Hepatocyte (in vitro differentiated cells): ENCODE data around the gene PLPP1. TPM values are rescaled to one million over a fixed set of nuclear protein-coding genes. Genes with fewer than 3 reads are reported as not detected.

Experiments used
- DNase-seq: peaks from one replicate; pipeline ENCODE4 v3.0.0-alpha.2; 2016; ENCODE audit warnings: low spot score
- H2AFZ ChIP-seq: fragments of 200-600 bp; sonication (generic); 2 replicates; pipeline ENCODE4 v1.6.0; 2016; ENCODE audit warnings: antibody characterized with exemption, mild to moderate bottlenecking
- H3K27ac ChIP-seq: fragments of 200-600 bp; sonication (generic); 2 replicates; pipeline ENCODE4 v1.5.1; 2016; ENCODE audit warnings: mild to moderate bottlenecking
- H3K27me3 ChIP-seq: fragments of 200-600 bp; sonication (generic); 2 replicates; pipeline ENCODE4 v1.6.1; 2016
- H3K36me3 ChIP-seq: fragments of 200-600 bp; sonication (generic); replicated peaks from 2 replicates; pipeline ENCODE4 v1.5.1; 2016; ENCODE audit warnings: low read depth; ENCODE audit not compliant: insufficient read depth
- H3K4me1 ChIP-seq: fragments of 200-600 bp; sonication (generic); 2 replicates; pipeline ENCODE4 v1.5.1; 2016; ENCODE audit warnings: mild to moderate bottlenecking, moderate library complexity; ENCODE audit not compliant: insufficient read depth
- H3K4me2 ChIP-seq: fragments of 200-600 bp; sonication (generic); 2 replicates; pipeline ENCODE4 v1.6.0; 2016
- H3K4me3 ChIP-seq: fragments of 200-600 bp; sonication (generic); 2 replicates; pipeline ENCODE4 v1.5.1; 2016; ENCODE audit warnings: mild to moderate bottlenecking
- H3K79me2 ChIP-seq: fragments of 200-600 bp; sonication (generic); 2 replicates; pipeline ENCODE4 v1.6.0; 2017; ENCODE audit warnings: mild to moderate bottlenecking
- H3K9me2 ChIP-seq: fragments of 200-600 bp; sonication (generic); replicated peaks from 2 replicates; pipeline ENCODE4 v1.6.0; 2017; ENCODE audit warnings: mild to moderate bottlenecking; ENCODE audit not compliant: insufficient read depth
- H3K9me3 ChIP-seq: fragments of 200-600 bp; sonication (generic); 2 replicates; pipeline ENCODE4 v1.5.1; 2016; ENCODE audit warnings: low read depth, mild to moderate bottlenecking
- H4K20me1 ChIP-seq: fragments of 200-600 bp; sonication (generic); 2 replicates; pipeline ENCODE4 v1.6.0; 2016; ENCODE audit warnings: mild to moderate bottlenecking; ENCODE audit not compliant: insufficient read depth, poor library complexity, severe bottlenecking
- EZH2 ChIP-seq: fragments of 200-600 bp; sonication (generic); IDR thresholded peaks from 2 replicates; pipeline ENCODE4 v1.6.1; 2016; ENCODE audit warnings: antibody characterized with exemption, mild to moderate bottlenecking, borderline replicate concordance
- EZH2phosphoT487 ChIP-seq: fragments of 200-600 bp; sonication (generic); IDR thresholded peaks from one replicate; pipeline ENCODE4 v1.6.1; 2018; ENCODE audit warnings: antibody characterized with exemption, mild to moderate bottlenecking, low read depth, moderate library complexity; ENCODE audit not compliant: unreplicated experiment, severe bottlenecking
- polyA plus RNA-seq: library from polyadenylated mRNA; unstranded; fragments of >200 nt; fragmentation: Nextera tagmentation; extraction: Ambion mirVana; gene quantifications from 2 replicates; pipeline ENCODE4 v1.2.1, GENCODE V29; 2016
- total RNA-seq: library from RNA; depleted of rRNA; stranded (reverse); fragments of >200 nt; gene quantifications from 2 replicates; pipeline ENCODE4 v1.2.3, GENCODE V29; 2014
- TF ChIP-seq, protein P1 (sequence below): fragments of 200-600 bp; sonication (generic); IDR thresholded peaks from 2 replicates; pipeline ENCODE4 v1.5.1; 2016; ENCODE audit warnings: antibody characterized with exemption, mild to moderate bottlenecking; ENCODE audit not compliant: poor library complexity

The PLPP1 gene
- total and polyA plus RNA-seq, 2 experiments from 2014 or later = 80.1 to 84.9 TPM

DNA sequence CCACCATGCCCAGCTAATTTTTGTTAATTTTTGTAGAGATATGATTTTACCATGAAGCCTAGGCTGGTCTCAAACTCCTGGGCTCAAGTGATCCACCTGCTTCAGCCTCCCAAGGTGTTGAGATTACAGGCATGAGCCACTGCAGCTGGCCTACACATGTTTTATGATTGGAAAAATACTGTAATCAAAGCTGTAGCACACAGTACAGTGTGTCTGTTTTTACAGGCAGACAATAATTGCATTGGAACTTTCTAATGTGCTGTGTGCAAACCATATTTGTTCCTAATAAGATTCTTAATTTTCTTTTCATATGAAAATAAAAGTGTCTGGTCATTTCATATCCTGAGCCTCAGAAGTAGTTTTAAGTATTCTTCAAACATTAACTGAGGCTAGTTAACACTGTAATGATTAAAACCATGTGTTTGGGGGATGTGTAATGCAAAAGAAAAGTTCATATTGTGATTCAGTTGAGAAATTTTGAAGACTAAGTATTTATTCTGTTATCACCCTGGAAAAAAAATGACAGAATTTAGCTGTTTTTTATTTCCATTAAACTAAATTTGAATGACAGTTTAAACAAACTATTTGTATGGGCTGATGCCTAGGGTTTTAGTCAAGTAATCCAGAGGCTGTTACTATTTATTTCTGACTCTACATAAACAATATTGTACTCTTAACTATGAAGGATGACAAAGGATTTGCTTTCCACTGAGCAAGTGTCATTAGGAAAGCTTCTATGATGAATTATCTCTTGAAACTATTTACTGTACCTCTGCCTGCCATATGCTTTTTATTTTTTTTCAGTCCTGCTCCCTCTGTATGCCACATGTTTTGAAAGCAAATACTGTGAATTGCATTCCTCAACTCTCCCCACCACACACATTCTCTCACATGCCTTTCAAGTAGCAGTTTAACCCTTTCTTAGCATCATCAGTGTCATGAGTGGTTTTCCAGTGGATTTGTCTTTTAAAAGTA, 115.5 kb downstream of the PLPP1 start:
- Histone ChIP-seq H2AFZ (no peak overlapping the region), H3K9me2 (no peaks in the 10 kb centered on the region), H3K27me3 (no peaks in the 10 kb centered on the region), H4K20me1 (no peaks in the 10 kb centered on the region), H3K36me3 (no peaks in the 10 kb centered on the region), H3K79me2 (no peaks in the 10 kb centered on the region), H3K4me3 (no peak overlapping the region), H3K4me2 (no peak overlapping the region), H3K4me1 (peaks cover 16% of the 10 kb centered on the region), H3K27ac (peak overlapping the region; percentile 16), H3K9me3 (no peaks in the 10 kb centered on the region)
- TF ChIP-seq EZH2 = no peak
- TF ChIP-seq, protein P1, sequence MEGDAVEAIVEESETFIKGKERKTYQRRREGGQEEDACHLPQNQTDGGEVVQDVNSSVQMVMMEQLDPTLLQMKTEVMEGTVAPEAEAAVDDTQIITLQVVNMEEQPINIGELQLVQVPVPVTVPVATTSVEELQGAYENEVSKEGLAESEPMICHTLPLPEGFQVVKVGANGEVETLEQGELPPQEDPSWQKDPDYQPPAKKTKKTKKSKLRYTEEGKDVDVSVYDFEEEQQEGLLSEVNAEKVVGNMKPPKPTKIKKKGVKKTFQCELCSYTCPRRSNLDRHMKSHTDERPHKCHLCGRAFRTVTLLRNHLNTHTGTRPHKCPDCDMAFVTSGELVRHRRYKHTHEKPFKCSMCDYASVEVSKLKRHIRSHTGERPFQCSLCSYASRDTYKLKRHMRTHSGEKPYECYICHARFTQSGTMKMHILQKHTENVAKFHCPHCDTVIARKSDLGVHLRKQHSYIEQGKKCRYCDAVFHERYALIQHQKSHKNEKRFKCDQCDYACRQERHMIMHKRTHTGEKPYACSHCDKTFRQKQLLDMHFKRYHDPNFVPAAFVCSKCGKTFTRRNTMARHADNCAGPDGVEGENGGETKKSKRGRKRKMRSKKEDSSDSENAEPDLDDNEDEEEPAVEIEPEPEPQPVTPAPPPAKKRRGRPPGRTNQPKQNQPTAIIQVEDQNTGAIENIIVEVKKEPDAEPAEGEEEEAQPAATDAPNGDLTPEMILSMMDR = no peak
- no peak for DNase-seq

DNA sequence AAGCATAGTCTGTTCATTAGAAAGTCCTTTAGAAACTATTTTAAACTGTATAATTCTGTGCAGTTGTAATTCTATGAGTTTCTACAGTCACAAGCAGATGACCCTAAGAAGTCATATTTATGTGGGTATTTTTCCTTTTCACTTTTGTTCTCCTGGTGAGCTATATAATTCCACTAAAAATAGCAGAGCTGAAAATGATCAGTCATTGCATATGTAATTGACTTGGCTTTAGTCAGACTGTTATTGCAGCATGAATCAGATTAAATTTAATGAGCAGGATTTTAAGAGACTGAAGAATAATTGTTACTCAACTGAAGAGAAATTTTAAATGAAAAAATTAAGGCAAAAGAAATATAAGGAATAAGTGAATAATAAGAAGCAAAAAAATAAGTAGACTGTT, 118.5 kb downstream of the PLPP1 start:
- peaks cover 16% of the 10 kb centered on the region for H3K4me1 ChIP-seq
- H3K27me3 ChIP-seq = no peaks in the 10 kb centered on the region
- H3K27ac ChIP-seq = no peak overlapping the region
- no peaks in the 10 kb centered on the region for H3K9me3 ChIP-seq
- no peak for DNase-seq
- TF ChIP-seq, protein P1 = no peak
- TF ChIP-seq EZH2phosphoT487 (no peak), EZH2 (no peak)
- H4K20me1 ChIP-seq = no peaks in the 10 kb centered on the region
- H3K9me2 ChIP-seq = no peaks in the 10 kb centered on the region
- H3K4me2 ChIP-seq = no peak overlapping the region
- H2AFZ ChIP-seq = no peak overlapping the region
- H3K79me2 ChIP-seq = no peaks in the 10 kb centered on the region
- no peaks in the 10 kb centered on the region for H3K36me3 ChIP-seq
- no peak overlapping the region for H3K4me3 ChIP-seq

DNA sequence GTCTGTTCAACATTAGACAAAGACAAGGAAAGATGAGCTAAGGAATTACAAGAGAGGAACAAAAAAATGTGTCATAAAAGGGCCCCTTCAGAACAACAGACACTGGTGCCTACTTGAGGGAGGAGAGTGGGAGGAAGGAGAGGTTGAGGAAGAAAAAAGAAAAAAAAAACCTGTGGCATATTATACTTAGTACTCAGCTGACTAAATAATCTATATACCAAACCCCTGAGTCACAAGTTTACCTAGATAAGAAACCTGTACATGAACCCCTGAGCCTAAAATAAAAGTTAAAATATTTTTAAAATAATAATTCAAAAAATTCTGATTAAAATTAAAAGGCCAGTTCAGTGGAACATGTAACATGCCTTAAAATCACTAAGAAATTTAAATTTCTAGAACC, 119.7 kb downstream of the PLPP1 start:
- no peaks in the 10 kb centered on the region for H3K36me3 ChIP-seq

More for the DNA sequence above, 119.7 kb downstream of the PLPP1 start:
- Histone ChIP-seq H2AFZ (no peak overlapping the region), H3K27ac (peak overlapping the region; percentile 47), H3K9me3 (no peaks in the 10 kb centered on the region), H3K27me3 (no peaks in the 10 kb centered on the region), H3K9me2 (no peaks in the 10 kb centered on the region), H3K4me3 (no peak overlapping the region), H3K4me2 (no peak overlapping the region), H3K4me1 (peaks cover 16% of the 10 kb centered on the region), H3K79me2 (no peaks in the 10 kb centered on the region), H4K20me1 (no peaks in the 10 kb centered on the region)
- DNase-seq = no peak
- TF ChIP-seq EZH2phosphoT487 (no peak), EZH2 (no peak)
- TF ChIP-seq, protein P1 = no peak
